T-helper 1 cell (primary cell): ENCODE results near the gene SNORC.
"Not testable (repeated sequence)": the region's sequence is repeated elsewhere in the genome, so short reads cannot be mapped to it uniquely, and the experiment has no call there.

Source experiments
- DNase-seq, 5 donors: peaks; one replicate each; pipeline ENCODE4 v3.0.0-alpha.2; 2012 to 2020

The SNORC gene

DNA sequence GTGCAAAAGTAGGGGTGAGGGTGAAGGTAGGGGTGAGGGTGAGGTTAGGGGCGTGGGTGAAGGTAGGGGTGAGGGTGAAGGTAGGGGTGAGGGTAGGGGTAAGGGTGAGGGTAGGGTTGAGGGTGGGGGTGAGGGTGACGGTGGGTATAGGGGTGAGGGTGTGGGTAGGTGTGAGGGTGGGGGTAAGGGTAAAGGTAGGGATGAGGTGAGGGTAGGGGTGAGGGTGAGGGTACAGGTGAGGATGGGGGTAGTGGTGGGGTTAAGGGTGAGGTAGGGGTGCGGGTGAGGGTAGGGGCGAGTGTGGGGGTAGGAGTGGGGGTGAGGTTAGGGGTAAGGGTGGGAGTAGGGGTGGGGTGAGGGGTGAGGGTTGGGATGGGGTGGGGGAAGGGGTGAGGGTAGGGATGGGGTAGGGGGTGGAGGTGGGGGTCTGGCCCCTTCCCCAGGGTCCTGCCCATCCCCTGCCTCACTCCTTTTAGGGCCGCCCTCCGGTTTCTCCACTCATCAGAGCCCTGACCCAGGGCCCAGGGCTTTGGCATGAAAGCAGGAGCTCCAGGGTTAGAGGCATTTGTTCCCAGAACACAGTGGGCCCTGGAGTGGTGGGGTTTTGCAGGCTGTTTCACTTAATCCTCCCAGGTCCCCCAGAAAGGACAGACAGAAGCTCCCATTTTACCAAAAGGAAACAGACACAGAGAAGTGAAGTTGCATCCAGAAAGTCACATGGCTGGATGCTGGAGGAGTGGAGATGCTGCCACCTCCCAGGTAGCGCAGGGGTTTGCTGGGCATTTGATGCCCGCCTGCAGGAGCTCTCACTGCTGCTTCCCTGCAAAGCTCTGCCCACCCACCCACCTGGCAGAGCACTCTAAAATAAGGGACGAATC lies 26.9 kb downstream of the SNORC start:
- DNase-seq: no peak

DNA sequence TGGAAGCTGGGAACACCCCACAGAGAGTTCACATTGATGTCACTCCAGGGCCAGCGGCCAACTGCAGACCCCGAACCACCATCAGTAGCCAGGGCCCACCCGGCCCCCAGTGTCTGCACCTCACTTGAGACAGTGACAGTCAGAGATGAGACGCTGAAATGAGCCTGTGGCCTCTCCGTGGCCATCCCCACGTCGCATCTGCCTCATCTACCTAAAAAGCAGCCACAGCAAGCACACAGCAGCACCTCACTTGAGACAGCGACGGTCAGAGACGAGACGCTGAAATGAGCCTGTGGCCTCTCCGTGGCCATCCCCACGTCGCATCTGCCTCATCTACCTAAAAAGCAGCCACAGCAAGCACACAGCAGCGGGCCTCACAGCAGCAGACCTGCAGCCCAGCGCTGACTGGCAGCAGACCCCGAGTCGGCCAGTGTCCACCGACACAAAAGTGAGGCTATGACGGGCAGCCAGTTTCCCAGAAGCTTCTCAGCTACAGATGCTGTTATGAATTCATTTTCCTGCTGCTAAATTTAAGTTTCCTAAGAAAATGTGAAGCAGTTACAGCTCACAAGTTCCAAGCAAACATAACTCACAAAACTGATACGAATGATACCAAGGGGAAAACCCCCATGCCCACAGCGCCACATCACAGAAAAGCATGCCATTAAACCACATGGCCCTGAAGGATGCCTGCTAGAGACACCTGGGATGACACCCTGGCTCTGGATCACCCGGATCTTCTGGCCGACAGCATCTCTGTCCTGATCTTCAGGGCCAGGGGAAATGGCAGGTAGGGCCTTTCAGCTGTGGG lies 27.7 kb downstream of the SNORC start:
- no peak for DNase-seq

DNA sequence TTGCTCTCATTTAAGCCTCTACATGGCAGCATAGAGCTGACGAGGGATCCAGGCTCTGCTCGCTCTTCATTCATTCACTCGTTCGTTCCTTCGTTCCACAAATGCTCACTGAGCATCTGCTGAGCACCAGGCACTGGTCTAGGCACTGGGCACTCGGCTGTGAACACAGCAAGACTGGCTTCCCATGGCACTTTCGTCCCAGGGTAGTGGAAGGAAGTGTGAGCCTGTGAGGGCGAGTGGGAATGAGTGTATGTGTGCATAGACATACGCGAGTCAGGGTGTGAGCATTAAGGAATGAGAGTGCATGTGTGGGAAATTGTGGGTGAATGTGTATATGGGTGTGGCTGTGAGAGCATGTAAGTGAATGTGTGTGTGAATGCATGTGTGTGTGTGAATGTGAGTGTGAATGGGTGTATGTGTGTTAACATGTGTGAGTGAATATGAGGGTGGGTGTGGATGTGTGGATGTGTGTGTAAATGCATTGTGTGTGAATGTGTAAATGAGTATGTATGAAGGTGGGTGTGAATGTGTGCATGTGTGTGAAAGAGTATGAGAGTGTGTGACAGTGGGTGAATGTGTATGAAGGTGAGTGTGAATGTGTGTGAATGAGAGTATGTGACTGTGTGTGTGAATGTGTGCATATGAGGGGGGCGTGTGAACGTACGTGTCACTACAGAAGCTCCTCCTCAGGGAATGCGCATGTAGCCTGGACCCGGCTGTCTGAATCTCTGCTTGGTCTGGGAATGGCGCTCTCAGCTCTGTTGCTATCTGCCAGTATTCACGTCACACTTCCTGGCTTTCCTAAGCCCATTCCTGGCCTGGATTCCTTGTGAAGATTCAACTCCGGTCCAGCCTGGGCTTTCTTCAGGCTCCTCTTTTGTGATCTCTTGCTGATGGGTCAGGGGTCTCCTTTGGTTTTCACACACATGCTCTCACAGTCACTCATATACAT lies 28.8 kb downstream of the SNORC start:
- DNase-seq: no peak

DNA sequence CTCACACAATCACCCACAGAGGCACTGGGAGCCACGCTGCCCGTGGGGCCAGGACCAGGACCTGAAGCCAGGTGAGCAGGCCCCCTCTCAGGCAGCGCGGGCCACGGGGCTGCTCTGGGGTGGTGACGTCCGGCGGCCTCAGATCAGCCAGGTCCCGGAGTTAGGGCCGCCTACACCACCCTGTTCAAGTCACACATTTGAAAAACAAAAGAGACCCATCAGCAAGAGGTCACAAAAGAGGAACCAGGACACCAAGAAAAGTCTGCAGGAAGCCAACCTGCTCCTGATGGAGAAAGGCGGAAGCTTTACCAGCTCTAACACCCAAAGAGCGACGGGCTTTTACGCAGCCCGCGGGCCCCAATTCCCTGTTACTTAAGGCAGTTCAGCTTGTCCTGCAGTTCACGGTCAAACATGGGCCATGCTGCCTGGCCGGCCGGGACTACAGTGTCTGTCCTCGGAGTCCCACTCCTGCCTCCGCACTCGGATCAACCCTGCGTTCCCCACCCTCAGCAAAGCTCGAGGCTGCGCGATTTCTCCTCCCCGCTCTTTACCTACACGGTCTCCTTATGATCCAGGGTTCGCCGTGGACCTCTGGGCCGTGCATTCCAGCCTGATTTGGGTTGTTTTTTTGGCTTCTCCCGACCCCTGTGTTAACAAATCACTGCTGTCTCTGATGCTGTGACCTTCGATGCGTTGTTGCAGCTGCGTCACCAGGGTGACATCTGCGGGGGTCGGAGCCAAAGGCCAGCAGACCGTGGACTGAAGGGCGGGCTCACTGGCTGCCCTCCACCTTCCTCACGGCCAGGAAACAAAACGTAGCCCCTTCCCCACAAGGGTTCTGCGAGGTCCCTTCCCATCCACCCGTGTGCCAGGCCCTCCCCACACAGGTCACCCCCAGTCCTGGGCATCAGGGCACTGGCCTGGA lies 31.0 kb downstream of the SNORC start:
- DNase-seq: no peak

DNA sequence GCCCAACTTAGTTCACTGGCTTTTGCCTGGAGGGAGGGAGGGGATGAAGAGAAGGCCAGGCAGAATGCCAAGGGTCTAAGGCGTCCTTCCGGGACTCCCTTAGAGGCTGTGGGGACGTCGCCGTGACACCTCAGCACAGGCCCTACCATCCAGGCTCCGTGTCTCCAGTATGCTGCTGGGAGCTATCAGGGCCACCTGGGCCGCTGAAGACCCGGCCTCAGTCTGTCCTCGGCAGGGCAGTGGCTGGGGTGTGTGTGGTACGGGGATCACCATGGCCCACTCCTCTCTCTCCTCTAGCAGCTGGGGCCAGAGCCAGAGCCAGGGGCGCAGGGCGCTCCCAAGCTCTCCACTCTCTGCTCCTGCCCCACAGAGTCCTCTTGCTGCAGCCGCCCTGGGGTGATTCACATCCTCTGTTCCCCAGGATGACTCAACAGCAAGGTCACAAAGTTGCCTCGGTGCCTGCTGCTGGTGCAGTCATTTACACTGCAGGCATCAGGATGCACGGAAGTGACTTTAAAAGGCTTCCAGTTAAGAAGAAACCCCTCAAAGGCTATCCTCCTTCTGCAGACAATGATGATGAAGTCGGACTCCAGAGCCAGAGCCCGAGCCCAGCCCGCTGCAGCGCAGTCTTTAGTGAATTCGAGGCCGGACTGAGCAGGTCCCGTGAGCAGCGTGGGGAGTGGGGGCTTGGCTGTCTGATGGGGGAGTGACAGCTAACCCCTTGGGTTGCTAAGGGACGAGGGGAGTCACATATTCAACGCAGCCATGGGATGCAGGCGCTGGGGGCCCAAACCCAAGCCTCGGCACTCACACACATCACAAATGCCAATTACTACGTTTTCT lies 31.9 kb downstream of the SNORC start:
- DNase-seq: peak in 1 of 5 donors; percentile 29

DNA sequence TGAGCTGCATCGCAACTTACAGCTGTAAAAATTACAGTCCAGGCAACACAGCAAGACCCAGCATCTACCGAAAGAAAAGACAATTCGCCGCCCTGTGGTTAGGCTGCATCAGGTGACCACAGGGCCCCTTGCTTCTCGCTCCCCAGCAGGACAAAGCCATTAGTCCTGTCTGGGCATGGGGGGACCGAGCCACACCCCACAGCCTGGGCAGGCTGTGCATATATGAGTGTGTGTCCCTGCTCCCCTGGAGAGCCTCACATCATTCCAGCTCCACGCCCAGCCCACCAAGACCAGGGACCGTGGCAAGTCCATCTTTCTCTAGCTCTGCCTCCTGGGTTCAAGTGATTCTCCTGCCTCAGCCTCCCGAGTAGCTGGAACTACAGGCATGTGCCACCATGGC lies 33.9 kb downstream of the SNORC start:
- DNase-seq: no peak

DNA sequence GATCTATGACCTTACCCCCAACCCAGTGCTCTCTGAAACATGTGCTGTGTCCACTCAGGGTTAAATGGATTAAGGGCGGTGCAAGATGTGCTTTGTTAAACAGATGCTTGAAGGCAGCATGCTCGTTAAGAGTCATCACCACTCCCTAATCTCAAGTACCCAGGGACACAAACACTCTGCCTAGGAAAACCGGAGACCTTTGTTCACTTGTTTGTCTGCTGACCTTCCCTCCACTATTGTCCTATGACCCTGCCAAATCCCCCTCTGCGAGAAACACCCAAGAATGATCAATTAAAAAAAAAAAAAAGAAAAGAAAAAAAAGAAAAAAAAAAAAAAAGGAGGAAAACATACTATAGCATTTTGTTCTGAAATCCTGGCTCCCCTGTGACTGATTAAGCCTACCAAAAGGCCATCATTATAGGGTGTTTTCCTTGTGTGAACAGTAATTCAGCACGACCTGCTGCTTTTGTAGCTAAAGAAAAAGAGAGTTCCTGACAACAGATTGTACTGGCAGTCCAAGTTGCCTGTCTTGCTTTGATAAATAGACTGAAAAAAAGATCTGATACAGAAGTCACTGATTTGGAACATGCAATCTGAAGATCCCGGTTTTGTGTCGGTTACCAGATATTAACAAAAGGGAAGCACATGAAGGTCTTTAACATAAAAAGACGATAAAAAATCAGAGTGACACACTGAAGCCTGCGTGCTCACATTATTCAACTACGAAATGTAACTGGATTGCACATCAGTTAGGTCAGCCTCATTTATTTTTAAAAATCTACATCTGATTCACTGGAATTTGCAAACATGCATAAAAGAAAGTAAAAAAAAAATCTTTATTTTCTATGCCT lies 37.0 kb downstream of the SNORC start:
- DNase-seq: not testable (repeated sequence)

DNA sequence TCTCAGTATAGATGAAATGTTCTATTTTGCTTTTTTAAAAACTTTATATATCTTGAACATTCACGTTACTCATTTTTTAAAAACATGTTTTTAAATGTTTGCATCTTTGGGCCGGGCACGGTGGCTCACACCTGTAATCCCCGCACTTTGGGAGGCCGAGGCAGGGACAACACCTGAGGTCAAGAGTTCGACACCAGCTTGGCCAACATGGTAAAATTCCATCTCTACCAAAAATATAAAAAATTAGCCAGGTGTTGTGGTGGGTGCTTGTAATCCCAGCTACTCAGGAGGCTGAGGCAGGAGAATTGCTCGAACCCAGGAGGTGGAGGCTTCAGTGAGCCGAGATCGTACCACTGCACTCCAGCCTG lies 37.6 kb downstream of the SNORC start:
- not testable (repeated sequence) for DNase-seq

DNA sequence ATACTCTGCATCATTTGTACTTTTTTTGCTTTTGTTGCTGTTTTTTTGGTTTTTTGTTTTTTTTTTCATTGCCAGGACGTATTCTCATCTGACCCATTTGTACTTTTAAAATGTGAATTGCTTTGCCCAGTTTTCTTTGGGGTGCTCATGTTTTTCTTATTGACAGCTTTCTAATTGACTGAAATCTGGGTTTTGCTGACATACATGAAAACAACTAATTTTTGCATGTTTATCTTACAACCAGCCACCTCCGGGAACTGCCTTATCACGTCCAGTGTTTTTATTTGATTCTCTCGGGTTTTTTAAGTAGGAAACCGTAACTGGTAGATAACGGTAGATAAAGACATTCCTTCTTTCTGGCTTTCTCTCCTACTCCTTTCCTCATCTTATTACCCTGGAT lies 38.6 kb downstream of the SNORC start:
- DNase-seq: no peak

DNA sequence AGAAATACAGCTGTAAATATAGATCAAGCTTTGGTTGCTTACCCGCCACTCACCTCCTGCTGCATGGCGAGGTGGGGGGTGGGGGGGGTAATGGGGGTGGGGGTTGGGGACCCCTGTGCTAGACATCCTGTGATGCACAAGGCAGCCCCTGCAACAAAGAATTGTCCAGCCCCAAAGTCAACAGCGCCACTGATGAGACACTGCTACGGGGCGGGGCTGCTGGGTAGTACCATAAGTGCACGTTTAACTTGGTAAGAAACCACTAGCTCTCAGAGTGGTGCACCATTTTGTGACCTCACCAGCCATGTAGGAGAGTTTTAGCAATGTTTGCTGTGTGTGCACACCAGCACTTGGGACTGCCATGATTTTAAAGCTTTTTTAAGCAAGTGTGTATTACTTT lies 40.3 kb downstream of the SNORC start:
- DNase-seq: no peak

DNA sequence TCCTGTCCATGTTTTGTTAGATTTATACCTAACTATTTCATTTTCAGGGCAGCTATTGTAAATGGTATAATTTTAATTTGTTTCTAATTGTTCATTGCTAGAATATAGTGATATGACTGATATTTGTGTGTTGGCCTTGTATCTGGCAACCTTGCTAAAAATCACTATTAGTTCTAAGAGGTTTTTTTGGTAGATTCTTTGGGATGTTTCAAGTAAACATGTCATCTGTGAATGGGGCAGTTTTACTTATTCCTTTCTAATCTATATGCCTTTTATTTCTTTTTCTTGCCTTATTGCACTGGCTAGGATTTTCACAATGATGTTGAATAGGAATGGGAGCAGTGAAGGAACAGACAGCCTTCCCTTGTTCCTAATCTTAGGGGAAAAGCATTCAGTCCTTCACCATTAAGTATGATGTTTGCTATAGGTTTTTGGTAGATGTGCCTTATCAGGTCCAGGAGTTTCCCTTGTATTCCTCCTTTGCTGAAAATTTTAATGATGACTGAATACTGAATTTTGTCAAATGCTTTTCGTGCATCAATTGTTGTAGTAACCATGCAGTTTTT lies 41.7 kb downstream of the SNORC start:
- DNase-seq: no peak

DNA sequence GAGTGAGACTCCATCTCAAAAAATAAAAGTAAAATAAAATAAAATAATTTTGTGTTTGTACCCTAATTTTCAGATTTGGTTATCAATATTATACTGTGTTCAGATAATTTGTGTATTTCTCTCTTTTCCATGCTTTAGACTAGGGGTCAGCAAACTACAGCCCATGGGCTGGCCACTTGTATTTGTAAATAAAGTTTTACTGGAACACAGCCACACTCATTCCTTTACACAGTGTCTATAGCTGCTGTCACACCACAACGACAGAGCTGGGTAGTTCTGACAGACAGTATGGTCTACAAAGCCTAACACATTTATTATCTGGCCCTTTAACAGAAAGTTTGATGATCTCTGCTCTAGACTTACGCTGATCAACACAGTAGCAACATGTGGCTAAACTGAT lies 43.8 kb downstream of the SNORC start:
- DNase-seq: no peak

DNA sequence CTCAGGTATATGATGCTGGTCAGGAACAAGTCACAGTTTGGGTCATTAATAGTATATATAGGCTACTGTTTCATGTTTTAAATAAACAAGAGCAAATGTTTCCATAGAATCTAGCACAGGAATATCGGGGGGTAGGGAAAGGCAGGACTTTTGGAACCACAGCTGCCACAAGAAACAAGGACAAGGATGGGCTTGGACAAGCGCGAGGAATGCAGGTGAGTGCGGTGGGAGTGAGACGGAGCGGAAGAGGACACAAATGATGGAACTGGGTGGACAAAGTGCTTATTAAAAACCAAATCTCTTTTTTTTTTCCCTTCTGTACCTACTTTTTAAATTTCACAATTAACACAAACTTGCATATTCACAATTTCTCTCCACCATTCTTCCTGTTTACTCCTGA lies 49.1 kb downstream of the SNORC start:
- no peak for DNase-seq

DNA sequence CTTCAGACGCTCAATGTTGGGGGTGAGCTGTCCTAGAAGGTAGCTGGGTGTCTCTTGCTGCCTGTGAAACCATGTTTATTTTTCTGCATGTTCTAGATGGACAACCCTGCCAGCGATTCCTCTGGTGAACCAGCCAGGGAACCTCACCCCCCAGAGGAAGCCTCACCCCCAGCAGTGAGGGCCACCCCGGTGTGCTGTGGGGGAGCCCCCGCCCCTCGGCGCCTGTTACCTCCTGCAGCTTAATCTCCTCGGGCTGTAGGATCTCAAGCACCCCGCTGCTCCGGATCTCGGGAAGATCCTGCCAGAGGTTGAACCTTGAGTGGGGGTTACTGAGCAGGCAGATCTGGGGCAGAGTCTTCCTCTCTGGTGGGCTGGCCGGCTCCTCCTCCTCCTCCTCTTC lies 50.0 kb downstream of the SNORC start:
- DNase-seq: no peak

DNA sequence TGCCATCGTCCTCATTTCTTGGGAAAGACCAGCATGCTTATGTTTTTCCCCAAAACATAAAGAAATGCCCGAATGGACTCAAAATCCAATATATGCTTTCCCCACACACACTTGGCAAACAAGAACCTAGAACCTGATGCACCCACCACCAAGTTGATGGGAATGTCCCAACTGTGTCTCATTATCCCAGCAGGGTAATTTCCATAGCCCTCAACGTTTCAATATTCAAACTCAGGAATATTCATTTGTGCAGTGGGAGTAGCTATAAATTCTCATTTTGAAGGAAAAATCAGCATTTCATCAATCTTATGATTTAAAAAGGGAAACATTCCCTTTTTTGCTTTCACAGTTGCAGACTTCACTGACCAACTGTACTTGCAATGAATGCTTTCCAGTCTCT lies 50.7 kb downstream of the SNORC start:
- DNase-seq: no peak

DNA sequence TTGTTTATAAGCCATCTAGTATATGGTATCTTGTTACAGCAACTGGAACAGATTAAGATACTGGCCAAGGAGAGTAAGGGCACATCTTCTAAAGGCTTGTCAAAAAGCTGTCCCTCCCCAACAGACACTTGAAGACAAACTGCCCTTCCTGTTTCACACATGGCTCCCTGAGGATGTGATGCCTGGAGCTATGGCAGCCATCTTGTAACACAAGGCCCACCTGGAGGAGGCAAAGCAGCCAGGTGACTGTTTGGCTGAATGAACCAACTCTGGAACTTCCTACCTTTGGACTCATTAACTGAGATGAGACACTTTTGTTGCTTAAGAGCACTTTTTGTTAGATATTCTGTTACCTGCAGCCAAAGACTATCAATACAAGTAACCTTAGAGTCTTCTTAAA lies 54.4 kb downstream of the SNORC start:
- no peak for DNase-seq

DNA sequence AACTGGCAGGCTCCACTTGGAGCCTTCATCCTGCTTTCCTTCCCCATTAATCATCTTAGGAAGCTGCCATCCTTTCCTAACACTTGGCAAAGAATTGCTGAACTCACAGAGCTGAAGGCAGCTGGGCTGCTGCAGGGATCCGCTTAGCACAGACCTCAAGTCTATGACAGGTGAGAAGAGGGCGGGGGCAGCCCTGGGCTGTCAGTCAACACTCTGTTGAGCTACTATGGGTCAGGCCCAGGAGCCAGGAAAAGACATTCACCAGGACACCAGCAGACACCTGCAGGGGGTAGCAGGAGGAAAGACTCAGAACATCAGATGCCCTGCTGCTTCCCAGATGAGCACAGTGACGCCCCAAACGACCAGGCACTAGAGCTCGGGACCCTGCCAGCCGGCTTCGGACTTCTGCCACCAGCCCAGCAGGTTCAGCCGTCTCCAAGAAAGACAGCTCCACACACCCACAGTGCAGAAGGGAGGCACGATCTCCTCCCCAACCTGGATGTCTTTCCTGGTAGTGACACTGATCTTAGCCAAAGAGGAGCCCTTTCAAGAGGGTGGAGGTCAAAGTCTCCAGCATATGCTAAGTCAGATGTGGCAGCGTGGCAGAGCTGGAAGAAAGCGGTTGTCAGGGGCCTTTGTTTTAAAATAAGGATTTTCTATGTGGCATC lies 55.2 kb downstream of the SNORC start:
- no peak for DNase-seq

DNA sequence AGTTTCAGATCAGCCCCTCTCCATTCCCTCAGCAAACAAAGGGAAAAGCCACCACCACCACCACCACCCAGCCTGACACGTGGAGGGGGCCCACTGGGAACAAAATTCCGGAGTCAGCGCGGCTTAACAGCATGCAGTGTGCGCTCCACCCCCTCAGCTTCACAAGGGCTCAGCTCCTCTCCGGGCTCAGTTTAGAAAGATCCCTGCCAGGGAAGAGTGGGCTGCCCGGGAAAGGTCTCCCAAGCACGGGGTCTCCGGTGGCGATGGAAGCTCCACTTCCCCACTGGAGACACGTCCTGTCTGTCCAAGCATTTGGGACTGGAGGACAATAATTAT lies 55.7 kb downstream of the SNORC start:
- DNase-seq: no peak

DNA sequence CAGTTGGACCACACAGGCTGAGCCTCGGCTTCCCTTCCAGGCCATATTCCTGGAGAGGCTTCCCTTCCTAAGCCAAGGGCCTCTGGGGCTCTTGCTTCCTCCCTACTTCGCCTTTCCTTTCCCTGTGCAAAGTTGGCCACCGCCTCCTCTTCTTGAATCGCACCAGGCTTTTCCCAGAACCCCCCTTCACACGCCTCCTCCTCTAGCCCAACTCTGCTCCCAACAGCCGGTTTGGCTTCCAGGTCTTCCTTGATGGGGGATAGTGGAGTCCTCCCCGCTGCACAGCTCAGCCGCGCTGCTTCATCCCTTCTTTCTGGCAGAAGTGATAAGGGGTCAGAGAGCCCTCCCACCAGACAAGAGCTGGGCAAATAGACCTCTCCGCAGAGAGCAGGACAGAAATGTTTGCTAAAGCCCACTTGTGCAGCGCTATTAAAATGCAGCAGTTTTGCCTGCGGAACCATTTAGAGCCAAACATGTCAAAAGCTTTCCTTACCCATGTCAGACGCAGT lies 56.4 kb downstream of the SNORC start:
- DNase-seq: no peak
